Ureter (tissue), 1 donor: Measurements from ENCODE around the gene HSD17B8. TPM values are rescaled to one million over a fixed set of nuclear protein-coding genes. Genes with fewer than 3 reads are reported as not detected.

ENCODE experiments used
- DNase-seq: peaks from one replicate; pipeline ENCODE4 v3.0.0-alpha.2; 2020; ENCODE audit warnings: low spot score
- total RNA-seq: library from RNA; stranded (reverse); gene quantifications from one replicate; pipeline ENCODE4 v1.2.4, GENCODE V29; 2023
- donor health status: DM: yes; HTN: yes; CAD: no.

Gene HSD17B8
- total RNA-seq: 28.6 TPM

DNA sequence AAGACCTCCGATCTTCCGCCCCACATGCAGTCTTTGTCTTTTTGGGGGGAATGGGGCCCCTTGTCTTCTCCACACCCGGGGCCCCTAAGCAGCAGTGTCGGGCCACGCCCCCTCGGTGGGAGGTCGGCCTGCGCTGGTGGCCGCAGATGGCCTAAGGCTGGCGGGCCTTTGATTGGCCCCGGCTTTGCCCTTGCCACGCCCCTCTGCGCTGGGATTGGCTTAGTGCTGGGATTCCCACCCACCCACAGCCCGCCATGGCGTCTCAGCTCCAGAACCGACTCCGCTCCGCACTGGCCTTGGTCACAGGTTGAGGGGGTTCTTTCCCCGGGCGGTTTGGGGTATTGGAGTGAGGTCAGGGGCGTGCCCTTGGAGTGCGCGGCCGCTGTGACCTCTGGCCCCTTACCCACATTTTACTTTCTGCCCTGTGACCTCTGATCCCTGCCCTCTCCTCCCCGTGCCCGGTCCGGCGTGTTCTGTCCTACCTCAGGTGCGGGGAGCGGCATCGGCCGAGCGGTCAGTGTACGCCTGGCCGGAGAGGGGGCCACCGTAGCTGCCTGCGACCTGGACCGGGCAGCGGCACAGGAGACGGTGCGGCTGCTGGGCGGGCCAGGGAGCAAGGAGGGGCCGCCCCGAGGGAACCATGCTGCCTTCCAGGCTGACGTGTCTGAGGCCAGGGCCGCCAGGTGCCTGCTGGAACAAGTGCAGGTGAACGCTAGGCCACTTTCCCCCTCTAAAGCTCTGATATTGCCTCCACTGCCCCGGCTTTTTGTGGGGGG, at the start of gene HSD17B8:
Gene HSD17B8, plus strand, starts transcription at position 241 of the 776 bp plus-strand sequence. Its CDS starts 14 bp downstream, at position 255.
- DNase-seq: peak; percentile 95

- DNase-seq: no peak
Measured at GRCh38 chr6:33156561-33156960, 47.9 kb upstream of the HSD17B8 start.

GRCh38 chr6:33156964-33157363, 47.5 kb upstream of the HSD17B8 start:
- no peak for DNase-seq

DNA sequence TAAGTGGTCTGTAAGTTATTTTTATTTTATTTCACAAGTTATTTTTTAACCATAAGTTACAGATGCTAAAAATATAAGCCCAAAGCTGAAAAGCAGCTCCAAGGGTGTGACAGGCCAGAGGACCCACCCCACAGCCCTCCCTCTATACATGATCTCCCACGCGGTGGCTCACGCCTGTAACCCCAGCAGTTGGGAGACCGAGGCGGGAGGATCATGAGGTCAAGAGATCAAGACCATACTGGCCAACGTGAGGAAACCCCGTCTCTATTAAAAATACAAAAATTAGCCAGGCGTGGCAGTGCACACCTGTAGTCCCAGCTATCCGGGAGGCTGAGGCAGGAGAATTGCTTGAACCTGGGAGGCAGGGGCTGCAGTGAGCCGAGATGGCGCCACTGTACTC, 44.4 kb upstream of the HSD17B8 start:
- DNase-seq: no peak

GRCh38 chr6:33160728-33161344, 43.6 kb upstream of the HSD17B8 start:
- peak; percentile 66 for DNase-seq

GRCh38 chr6:33161354-33162331, 42.8 kb upstream of the HSD17B8 start:
- DNase-seq: peak; percentile 84

DNA sequence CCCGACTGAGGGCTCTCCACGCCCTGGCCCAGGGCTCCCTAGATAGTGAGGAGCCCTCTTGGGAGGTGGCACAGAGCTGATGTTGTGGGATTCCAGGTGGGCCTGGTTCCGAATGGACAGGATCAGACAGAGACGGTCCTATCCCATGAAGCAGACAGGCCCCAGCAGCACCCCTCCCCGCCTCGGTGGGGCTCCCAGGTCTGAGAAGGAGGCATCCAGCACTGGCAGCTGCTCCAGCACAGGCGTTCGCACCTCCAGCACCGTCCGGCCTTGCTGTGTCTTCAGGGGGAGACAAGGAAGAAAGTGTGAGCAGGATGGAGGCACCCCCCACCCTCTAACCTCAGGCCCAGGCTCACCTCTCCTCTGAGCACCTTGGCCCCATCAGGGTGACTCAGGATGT, 40.9 kb upstream of the HSD17B8 start:
- no peak for DNase-seq

DNA sequence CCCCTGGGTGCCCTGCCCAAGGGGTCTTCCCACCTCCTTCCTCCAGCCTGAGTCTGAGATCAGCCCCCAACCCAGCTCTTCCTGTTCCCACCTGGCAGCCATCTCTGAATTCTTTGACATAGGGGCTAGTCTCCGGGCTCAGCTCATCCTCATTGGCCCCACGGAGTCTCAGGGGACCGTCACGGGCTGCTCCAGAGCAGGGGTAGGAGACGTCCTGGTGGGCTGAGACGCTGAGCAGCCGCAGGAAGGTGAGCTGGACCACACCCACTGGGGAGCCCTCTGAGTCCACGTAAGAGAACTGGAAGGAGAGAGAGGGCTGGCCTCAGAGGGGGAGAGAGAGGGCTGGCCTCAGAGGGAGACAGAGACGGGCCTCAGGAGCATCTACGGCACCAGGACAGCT, 40.3 kb upstream of the HSD17B8 start:
- DNase-seq: no peak

DNA sequence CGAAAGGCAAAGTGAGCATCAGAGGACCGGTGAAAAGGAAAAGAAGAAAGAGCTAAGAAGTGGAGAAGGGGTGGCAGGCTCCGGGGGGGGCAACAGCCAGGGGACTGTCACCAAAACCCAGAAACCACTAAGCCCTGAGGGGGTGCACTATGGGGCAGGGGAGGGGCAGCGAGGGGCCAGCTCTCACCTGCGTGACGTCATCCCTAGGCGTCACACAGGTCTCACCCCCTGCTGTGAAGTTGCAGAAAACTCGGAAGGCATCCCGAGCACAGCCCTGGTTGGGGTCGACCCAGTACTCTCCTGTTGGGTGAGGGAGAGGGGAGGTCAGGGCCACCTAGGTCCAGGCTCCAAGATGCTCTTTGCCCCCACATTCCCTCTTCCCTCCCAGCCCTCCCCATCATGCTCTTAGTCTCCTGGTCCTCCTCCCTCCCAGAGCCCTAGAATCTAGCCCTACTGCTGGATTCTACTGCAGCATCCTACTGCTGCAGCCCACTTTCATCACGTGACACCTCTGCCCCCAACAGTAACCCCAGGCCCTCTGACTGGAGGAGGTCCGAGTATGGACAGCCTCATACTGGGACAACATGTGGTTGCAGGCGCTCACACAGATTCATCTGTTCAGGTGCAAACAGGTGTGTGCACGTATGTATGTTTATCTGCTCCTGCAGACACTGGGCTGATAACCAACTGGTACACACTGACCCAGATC, 39.6 kb upstream of the HSD17B8 start:
- no peak for DNase-seq

- DNase-seq: no peak
Measured at GRCh38 chr6:33165581-33166258, 38.7 kb upstream of the HSD17B8 start.

DNA sequence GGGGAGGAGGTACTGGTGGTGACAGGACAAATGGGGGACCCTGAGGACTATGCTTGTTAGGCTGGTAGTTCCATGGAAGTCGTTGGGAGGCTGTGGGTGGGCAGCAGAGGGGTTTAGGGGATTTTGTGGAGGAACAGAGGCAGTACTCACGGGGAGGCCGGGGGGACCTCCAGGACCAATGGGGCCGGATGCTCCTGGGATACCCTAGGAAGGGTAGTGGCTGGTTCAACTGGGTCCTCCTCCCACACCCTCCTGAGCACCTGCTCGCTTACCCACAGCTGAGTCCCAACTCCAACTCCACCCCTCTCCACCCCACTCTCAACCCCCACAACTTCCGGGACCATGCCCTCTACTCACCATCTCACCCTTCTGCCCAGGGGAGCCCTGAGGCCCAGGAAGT, 38.1 kb upstream of the HSD17B8 start:
- no peak for DNase-seq

- DNase-seq: no peak
Measured at GRCh38 chr6:33166811-33167210, 37.6 kb upstream of the HSD17B8 start.

DNA sequence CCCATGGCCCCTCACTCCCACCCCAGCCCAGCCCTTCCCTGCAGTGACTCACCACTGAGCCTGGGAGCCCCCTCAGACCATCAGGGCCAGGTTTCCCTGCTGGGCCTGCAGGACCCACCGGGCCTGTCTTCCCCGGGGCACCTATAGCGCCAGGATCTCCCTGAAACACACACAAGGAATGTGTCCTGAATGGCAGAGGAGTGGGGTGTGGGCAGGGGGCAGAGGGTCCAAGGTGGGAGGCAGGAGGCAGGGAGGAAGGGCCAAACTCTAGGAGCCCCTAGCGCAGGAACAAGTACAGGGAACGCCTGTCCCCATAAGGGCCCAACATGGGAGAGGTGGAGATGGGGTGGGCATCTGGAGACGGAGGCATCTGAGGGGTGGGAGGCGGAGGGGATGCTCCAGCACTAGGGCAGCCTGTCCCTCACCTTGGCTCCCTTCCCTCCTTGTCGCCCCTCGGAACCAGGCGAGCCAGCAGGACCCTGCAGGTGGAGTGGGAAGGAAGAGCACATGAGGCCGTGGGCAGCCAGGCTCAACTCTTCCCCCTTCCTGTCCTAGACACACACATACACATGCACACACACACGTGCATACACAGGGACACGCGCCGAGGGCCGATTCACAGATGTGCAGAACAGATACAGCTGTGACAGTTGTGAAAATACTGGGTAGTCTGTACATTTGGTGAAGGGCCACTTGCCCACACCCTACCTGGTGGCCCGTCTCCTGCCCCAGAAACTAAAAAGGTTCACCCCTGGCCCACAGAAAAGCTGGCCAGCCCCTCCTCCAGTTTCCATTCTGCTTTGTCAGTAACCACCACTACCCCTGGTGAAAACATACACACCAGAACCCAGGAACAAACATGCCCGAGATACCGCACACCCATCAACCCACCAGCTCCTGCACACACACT, 36.8 kb upstream of the HSD17B8 start:
- no peak for DNase-seq

DNA sequence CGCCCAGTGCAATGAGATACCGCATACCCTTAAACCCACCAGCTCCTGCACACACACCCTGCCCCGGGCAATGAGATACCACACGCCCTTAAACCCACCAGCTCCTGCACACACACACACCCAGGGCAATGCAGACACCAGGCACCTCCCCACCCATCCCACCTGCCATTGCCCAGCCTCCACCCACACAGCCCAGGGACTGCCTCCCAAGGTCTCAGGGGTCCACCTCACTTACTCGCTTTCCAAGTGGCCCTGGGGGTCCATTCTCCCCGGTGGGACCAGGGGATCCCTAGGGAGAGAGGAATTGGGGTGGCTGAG, 36.2 kb upstream of the HSD17B8 start:
- DNase-seq: no peak

- DNase-seq: no peak
Measured at GRCh38 chr6:33168639-33169038, 35.8 kb upstream of the HSD17B8 start.

GRCh38 chr6:33169291-33170175, 34.9 kb upstream of the HSD17B8 start:
- DNase-seq: no peak

DNA sequence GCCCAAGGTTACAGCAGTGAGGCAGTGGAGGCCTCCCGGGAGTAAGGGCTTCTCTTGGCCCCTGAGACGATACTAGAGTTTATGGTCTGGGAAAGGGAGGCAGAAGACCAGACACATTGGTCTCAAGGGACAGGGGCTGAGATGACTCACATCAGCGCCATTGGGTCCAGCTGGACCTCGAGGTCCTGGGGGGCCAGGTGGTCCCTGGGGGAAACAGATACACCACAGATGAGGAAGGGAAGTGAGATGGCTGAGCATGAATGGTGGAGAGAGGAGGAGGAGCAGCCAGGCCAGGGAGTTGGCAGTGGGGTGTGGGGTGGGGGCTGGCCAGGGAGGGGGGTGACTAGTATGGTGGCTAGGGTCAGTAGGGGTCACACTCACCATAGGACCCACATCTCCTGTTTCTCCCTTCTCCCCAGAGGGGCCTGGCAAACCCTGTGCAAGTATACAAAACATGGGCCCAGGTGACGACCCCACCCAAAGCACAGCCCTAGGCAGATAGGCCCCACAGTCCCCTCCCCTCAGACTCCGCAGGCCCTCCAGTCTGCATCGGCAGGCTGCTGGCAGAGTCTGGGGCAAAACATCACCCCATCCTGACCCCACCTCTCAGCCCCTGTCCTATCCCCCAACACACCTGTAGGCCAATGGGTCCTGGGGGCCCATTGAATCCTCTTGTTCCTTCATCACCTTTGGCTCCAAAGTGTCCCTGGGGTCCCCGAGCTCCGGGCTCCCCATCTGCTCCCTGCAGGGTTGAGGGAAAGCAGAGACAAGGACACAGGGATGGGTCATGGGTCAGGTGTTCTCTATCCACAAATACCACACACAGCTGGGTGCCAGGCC, 34.1 kb upstream of the HSD17B8 start:
- DNase-seq: no peak
